SK-MEL-5 (cell line): Measurements from ENCODE around the gene BCL2. TPM values are rescaled to one million over a fixed set of nuclear protein-coding genes. Genes with fewer than 3 reads are reported as not detected.

Experiments
- DNase-seq: peaks from one replicate; pipeline ENCODE4 v3.0.0-alpha.2; 2016; ENCODE audit warnings: low read depth, low spot score
- in situ Hi-C: cut with HindIII; loops from 2 replicates; pipeline ENCODE4 v1.10.0; 2016; ENCODE audit warnings: low sequenced_read_pairs, high pct_unique_total_duplicates, low pct_unique_long_range_greater_than_20kb
- total RNA-seq: library from RNA; depleted of rRNA; stranded (reverse); fragments of >200 nt; shearing (Covaris generic); gene quantifications from 2 replicates; pipeline ENCODE4 v1.2.3, GENCODE V29; 2014

Gene BCL2
- total RNA-seq, 1 experiment from 2014 or later = 9.2 TPM

DNA sequence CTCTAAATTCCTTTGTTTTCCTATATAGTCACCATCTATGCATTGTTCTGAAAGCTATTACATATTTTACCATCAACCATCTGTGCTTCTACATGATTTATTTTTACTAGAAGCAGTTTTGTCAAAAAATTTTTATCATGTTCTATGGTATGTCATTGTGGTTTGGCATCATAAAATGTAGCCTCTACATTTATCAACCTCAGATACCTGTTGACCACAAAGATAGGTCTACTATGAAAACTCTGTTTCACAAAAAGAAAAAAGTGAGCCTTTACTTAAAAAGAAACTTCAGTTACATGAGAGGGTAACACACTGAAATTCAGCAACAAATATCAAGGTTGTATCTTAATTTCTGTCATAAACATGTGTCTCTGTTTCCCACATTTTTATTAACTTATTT, 3.7 kb downstream of the BCL2 start:
- in situ Hi-C loops = no loop called here
- DNase-seq = no peak

DNA sequence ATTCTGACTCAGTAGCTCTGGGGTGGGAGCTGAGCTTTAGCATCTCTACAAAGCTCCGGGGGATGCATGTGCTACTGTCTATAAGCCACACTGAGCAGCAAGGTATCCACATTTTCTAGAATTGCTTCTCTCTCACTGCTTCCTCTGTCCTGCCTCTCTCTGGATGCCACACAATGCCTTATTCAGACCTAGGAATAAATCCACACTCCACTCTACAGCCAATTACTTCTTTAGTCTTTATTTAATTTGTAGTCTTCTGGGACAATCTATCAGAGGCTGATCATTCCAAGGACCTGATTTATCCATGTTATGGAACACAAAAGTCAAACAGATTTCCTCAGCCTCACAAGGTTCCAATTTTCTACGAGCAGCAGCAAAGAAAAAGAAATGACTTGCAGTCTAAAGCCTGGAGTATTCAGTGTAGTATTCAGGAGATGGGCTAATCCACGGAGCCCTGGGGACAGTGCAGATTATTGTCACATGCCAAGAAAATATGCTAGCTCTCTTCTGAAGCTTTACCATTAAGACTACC, 4.4 kb downstream of the BCL2 start:
- in situ Hi-C loops = no loop called here
- no peak for DNase-seq

DNA sequence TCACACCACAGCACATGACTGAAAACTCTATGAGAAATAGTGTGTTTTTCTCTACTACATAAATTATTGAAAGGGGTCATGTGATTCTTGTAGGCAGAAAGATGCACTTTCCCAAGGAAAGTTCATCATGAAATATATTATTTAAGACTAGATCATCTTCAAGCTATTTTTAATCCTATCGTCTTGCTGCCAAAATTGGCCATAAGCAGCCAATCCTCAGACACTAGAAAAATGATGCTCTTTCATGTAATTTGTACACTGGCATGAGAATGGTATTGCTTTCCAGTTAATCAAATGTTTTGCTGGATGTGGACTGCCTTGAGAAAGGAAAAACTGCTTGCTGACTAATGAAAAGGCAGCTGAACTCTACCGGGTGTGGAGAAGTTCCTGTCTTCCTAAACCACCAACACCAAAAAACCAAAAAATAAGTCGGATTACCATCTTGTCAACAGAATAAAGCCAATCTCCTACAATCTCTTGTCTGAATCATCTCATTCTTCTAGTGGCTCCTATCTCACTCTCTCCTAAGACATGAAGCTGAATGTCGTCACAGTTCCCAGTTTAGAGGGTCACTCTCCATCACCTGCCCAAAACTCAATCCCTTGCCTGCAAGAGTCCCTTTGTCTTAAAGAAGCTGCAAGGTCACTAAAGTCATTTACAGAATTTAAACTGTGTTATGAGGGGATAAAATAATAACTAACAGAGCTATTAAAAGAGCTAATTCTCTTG, 5.3 kb downstream of the BCL2 start:
- DNase-seq = no peak
- in situ Hi-C loops = no loop called here

DNA sequence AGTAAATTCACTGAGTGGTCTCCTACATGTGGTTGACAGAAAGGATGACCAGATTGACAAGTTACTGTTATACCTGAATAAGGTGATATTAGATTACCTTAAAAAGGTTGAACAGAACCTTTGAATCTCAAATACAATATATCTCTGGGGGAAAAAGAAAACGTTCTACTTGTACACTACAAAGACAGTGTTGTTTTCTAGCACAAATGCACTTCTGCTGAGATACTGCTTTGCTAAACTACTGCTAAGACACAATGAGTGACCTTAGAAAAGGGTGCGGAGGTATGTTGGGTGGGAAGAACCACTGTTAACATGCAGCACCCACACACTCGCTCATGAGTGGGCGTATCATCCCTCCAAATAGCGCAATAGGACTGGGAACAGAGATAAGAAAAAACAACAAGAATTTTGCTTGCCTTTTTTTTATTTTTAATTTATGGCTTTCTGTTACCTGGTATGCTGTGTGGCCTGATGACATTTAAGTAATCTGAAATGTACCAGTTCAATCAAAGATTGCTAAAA, 6.1 kb downstream of the BCL2 start:
- in situ Hi-C loops = no loop called here
- DNase-seq = no peak

DNA sequence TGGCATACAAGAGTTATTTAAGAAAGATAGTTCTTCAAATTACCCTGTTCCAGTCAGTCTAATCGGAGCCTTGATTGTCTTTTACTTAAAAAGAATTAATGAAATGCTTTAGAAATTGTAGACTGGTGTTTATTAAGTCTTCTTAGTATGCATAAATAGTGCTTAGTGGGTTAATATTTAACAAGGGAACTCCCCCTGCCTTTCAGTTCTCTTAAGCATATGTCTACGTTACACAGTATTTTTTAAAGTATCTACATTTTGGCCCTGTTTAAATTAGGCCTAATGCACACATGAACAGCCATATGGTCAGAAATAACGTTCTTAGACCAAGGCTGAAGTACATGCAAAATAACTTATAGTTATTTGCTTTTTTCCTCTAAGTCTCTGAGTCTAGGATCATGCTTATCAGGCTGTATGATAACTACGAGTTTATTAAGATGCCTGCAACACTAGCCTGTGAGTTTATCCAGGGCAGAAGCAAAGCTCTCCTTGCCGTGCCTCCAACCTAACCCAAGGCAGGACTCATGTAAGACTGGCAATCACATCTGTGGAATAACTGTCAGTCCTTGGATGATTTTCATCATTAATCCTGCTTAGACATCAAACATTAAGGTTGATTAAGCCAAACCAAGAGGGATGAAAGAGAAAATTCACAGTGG, 6.7 kb downstream of the BCL2 start:
- DNase-seq = no peak
- in situ Hi-C loops = no loop called here

DNA sequence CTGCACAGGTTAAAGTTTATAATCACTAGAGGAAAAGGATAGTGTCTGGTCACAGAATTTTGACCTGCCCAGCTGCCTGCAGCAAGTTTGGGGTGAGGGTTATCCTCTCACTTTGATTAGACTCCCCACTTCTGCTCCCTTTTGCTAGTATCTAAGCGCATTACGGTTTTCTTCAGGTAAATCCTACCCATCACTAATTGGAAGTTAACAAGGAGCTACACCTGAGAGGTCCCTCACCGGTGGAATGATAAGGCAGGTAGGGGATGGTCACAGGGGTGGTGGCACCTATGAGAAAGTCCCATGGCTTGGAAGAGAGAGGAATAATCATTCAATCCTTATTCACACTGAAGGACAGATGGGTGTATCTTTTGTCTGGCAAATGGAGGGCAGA, 7.6 kb downstream of the BCL2 start:
- in situ Hi-C loops = no loop called here
- DNase-seq = no peak

DNA sequence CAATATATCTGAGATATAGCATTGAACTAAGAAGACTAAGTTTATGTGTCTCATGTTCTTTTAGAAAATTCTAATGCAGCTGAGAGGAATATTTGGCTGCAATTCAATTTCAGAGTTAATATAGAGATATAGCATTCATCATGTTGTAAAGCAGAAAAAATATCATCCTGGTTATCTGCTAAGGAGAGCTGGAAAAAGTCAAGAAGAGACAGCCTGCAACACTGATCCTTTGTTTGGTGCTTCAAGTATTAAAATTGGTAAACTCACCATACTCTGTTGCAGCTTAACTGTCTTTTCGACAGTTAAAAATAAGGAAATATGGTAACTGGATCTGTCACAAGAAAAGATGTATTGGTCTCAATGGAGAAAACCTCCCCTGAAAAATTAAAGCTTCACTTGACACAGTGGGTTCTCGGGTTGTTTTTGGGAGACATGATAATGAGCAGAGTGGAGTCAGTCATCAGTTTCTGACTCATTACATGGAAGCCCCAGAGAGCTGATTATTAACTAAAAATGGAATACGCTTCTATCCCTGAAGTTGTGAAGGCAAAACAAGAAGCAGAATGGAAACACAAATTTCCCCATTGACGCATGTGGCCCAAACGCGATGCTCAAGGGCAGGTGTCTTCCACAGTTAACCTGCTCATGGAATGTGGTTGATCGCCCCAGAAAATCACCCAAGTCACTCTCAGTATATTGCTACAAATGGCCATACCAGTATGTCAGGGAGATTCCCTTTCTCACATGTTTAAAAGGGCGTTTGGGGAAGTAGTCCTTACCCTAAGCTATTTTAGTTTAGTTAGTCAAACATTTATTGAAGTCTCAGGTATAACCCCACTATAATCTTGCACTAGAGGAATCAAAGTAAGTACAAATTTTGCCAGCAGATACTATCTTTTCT, 8.2 kb downstream of the BCL2 start:
- no peak for DNase-seq
- in situ Hi-C loops = no loop called here

DNA sequence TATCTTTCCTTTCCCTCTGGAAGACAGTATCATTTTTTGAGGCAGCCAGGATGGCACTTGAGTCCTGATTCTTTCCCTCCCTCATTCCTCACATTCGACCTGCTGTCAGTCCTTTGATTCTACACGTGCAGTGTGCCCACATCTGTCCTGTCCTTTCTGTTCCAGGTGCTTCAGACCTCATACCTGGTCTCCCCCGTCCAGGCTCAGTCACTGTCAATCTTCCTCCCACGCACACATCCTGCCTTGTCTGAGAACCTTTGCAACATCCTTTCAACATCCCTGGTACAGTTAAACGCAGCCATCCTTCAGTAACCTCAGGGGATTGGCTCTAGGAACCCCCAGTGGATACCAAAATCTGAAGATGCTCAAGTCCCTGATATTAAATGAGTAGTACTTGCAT, 10.1 kb downstream of the BCL2 start:
- in situ Hi-C loops = no loop called here
- DNase-seq = no peak

DNA sequence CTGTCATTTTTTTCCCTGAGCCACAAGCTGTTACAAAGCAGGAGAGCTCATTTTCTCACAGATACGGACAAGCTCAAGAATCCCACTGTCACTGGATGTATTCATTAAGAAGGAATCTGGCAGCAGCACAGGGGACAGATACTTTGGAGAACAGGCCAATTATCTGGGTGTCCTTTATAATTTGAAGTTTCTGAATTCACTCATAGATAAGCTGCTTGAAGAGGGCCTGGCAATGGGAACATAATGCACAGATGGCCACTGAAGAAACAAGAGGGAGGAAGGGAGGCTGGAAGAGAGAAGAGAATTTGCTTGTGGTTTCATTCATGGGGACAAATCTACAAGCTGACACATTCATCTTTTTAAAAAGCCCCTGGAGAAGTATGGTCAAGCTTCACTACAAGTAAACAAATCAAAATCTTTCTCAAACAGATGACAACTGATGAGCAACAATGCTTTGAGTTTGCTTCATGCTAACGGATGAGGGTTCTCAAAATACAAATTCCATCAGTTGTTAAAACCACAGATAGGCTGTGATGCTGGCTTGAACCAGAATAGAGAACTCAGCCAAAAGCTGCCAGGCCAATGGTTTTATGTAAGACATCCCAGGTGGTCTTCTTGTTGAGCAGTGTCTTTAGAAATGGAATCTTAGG, 11.9 kb downstream of the BCL2 start:
- in situ Hi-C loops = no loop called here
- no peak for DNase-seq

DNA sequence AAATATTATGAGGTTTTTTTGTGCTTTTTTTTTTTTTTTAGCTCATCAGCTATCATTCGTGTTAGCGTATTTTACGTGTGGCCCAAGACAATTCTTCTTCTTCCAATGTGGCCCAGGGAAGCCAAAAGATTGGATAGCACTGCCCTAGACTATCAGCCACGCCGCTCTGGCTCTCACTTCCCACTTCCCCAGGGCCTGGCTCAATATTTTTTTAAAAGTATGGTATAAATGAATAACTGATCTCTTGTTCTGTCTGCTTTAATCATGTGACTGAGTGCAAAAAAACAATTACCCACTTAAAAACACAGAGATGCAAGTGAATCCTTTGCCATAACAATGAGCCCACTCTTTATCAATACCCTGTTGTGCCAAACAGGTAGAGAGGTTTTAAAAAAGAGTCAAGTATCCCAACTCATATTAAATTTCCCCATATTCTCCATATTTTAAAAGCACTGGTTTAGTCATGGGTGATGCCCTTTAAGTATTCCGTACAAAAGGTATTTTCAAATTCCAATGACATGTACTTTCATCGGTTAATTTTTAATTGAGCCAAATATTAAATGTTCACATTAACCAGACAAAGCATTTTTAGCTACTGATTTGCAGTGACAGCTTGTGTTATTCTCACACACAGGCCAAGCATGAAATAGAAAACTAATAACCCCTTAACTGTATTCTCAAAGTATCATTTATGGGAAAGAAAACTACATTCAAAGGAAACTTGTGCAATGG, 12.6 kb downstream of the BCL2 start:
- in situ Hi-C loops = no loop called here
- DNase-seq = no peak

DNA sequence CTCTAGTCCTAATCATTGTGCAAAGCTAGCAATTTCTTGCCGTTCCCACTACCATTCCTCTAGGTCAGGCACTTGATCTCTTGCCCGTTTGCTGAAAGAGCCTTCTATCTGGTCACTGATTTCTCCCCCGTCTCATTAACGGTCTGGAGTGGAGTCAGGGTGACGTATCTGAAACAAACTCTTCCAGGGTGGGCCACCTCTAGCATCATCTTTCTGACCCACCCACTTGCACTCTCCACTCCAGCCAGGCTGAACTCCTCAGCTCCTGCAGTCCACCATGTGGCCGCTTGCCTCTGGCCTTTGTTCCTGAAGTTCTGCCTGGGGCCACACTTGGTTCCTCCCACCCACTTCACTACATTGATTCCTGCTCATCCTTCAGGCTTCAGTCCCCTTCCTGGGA, 13.3 kb downstream of the BCL2 start:
- in situ Hi-C loops = no loop called here
- no peak for DNase-seq

DNA sequence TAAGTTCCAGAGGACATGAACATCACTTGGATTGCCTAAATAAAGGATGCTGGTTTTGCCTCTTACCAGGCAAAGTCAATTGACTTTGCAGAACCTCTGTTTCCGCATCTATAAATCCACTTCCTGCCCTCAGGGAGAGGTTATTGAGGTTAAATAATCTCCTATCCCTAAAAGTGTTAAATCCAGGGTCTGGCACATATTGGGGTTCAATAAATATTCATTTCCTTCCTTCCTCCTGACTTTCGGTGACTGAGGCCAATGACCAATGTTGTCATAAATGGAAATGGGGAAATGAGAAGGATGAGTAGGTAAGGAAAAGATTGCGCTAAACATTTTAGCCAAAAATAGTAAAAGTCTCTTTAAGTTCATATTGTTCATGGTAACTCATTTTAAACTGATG, 16.0 kb downstream of the BCL2 start:
- in situ Hi-C loops = no loop called here
- no peak for DNase-seq

DNA sequence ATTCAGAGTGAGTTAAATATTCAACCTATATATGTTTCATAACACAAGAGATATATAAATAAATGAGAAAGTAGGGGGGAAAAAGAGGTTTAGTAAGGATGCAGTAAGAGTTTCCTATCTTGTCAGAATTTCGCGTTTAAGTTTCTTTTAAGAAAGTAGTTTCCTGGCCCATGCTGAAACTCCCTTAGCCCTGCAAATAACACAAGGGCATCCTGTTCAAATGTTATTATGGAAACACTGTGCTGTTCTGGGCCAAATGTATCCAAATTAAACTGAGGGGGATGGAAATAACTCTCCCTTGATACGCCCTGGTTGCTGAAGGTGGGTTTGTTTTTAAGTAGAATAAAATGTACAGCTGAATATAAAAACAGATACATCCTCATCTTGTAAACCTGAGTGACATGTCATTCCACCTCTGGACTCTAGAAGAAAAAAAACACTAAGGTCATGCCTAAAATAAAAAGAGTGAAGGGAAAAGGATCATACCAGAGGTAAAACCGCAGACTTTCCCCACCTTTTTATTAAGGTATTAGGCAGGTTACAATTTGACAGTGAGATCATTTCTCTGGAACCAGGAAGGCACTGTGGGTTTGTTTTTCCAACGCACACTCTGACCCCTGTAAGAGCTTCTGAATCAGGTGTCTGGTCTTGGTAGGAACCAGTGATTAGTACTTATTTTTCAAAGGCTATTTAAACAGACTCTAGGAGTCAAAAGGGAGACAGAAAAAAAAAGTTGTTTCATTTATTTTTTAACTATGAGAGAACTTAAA, 16.7 kb downstream of the BCL2 start:
- in situ Hi-C loops = no loop called here
- no peak for DNase-seq

DNA sequence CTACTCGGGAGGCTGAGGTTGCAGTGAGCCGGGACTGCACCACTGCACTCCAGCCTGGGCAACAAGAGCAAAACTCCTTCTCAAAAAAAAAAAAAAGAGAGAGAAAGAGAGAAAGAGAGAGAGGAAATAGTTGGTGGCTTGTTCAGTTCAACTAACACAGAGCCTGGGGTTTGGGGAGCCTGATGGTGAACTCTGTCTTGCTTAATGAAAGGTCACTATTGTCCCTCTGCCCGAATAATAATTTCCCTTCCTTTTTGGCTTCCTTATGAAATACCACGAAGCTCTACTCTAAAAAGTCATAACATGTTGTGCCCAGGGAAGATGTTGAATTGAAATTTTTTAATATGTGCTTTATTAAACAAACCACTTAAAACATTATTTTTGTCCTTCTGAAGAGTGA, 17.3 kb downstream of the BCL2 start:
- DNase-seq = no peak
- in situ Hi-C loops = no loop called here

DNA sequence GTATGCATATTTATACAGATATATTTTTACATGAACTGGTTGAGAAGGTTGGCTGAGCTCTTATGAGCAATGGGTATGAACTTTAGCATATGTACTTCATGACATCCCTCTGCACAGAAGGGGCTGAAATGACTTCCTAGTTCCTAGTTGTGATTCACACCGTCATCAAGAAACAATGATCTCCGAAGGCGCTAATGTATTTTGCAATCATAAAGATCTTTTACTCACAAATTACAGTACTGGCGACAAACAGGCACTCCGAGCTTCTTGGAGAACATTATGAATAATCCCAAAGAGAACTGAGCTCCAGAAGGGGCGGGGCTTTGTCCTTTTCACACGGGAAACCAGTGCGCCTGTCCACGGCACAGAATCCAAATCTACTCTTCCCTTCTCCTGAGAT, 18.1 kb downstream of the BCL2 start:
- in situ Hi-C loops = no loop called here
- DNase-seq = no peak
